ENCODE data around the gene SDHD. TPM values are rescaled to one million over a fixed set of nuclear protein-coding genes. Genes with fewer than 3 reads are reported as not detected.
"Not testable (repeated sequence)": the region's sequence is repeated elsewhere in the genome, so short reads cannot be mapped to it uniquely, and the experiment has no call there.

SDHD gene
- total and polyA plus RNA-seq, 4 donors: 58.4 to 157 (median 80.7) TPM

- Histone ChIP-seq H3K9me3 (ENCODE audit: control insufficient read depth, low read length) (no peaks in the 10 kb centered on the region), H3K27me3 (ENCODE audit: control insufficient read depth in 1 of 2, insufficient read depth in 2 of 2, low read length in 1 of 2) (no peaks in the 10 kb centered on the region), H3K27ac (ENCODE audit: low read depth in 1 of 2, low read length in 2 of 2) (no peak overlapping the region), H3K36me3 (ENCODE audit: control insufficient read depth in 1 of 2, insufficient read depth in 2 of 2, low read length in 1 of 2) (peaks cover 1 to 4% of the 10 kb centered on the region in 2 donors), H3K4me1 (ENCODE audit: control insufficient read depth in 1 of 2, insufficient read depth in 2 of 2, low read length in 2 of 2) (peaks cover 0 to 3% of the 10 kb centered on the region in 2 donors), H3K4me3 (ENCODE audit: low read length in 2 of 2) (peak overlapping the region; percentile 56 to 88)
- intact Hi-C loops (cut with DNase I): no loop called here
- 18% methylated on average over 10 of the region's 10 CpGs for WGBS, 2 donors
- no peak for ATAC-seq (ENCODE audit: low FRiP score)
- no peak for DNase-seq
Measured at GRCh38 chr11:112087212-112087611, 539 bp downstream of the SDHD start.

GRCh38 chr11:112095302-112095701, 8.6 kb downstream of the SDHD start:
- H3K27ac ChIP-seq (ENCODE audit: low read depth in 1 of 2, low read length in 2 of 2); H3K36me3 ChIP-seq (ENCODE audit: control insufficient read depth in 1 of 2, insufficient read depth in 2 of 2, low read length in 1 of 2); DNase-seq; H3K27me3 ChIP-seq (ENCODE audit: control insufficient read depth in 1 of 2, insufficient read depth in 2 of 2, low read length in 1 of 2); intact Hi-C loops (cut with DNase I); ATAC-seq (ENCODE audit: low FRiP score); H3K9me3 ChIP-seq (ENCODE audit: control insufficient read depth, low read length); H3K4me1 ChIP-seq (ENCODE audit: control insufficient read depth in 1 of 2, insufficient read depth in 2 of 2, low read length in 2 of 2); H3K4me3 ChIP-seq (ENCODE audit: low read length in 2 of 2): not testable (repeated sequence)
- WGBS, 2 donors: 96% methylated on average over 2 of the region's 2 CpGs

- Histone ChIP-seq H3K4me1 (ENCODE audit: control insufficient read depth in 1 of 2, insufficient read depth in 2 of 2, low read length in 2 of 2) (no peaks in the 10 kb centered on the region), H3K27ac (ENCODE audit: low read depth in 1 of 2, low read length in 2 of 2) (no peak overlapping the region), H3K9me3 (ENCODE audit: control insufficient read depth, low read length) (no peaks in the 10 kb centered on the region), H3K4me3 (ENCODE audit: low read length in 2 of 2) (no peak overlapping the region), H3K27me3 (ENCODE audit: control insufficient read depth in 1 of 2, insufficient read depth in 2 of 2, low read length in 1 of 2) (no peaks in the 10 kb centered on the region), H3K36me3 (ENCODE audit: control insufficient read depth in 1 of 2, insufficient read depth in 2 of 2, low read length in 1 of 2) (peaks cover 0 to 4% of the 10 kb centered on the region in 2 donors)
- intact Hi-C loops (cut with DNase I): no loop called here
- no peak for ATAC-seq (ENCODE audit: low FRiP score)
- DNase-seq: no peak
Measured at GRCh38 chr11:112096194-112096593, 9.5 kb downstream of the SDHD start.

- Histone ChIP-seq H3K36me3 (ENCODE audit: control insufficient read depth in 1 of 2, insufficient read depth in 2 of 2, low read length in 1 of 2) (peaks cover 0 to 2% of the 10 kb centered on the region in 2 donors), H3K27me3 (ENCODE audit: control insufficient read depth in 1 of 2, insufficient read depth in 2 of 2, low read length in 1 of 2) (no peaks in the 10 kb centered on the region), H3K9me3 (ENCODE audit: control insufficient read depth, low read length) (no peaks in the 10 kb centered on the region), H3K4me3 (ENCODE audit: low read length in 2 of 2) (no peak overlapping the region), H3K27ac (ENCODE audit: low read depth in 1 of 2, low read length in 2 of 2) (no peak overlapping the region), H3K4me1 (ENCODE audit: control insufficient read depth in 1 of 2, insufficient read depth in 2 of 2, low read length in 2 of 2) (no peaks in the 10 kb centered on the region)
- WGBS, 2 donors: 88 to 90% methylated on average over 11 of the region's 11 CpGs
- DNase-seq (no peak), ATAC-seq (ENCODE audit: low FRiP score) (peak; percentile 7)
- intact Hi-C loops (cut with DNase I): no loop called here
Measured at GRCh38 chr11:112097734-112098528, 11.3 kb downstream of the SDHD start.

GRCh38 chr11:112100462-112100861, 13.8 kb downstream of the SDHD start:
- Histone ChIP-seq H3K27me3 (ENCODE audit: control insufficient read depth in 1 of 2, insufficient read depth in 2 of 2, low read length in 1 of 2) (no peaks in the 10 kb centered on the region), H3K4me3 (ENCODE audit: low read length in 2 of 2) (no peak overlapping the region), H3K4me1 (ENCODE audit: control insufficient read depth in 1 of 2, insufficient read depth in 2 of 2, low read length in 2 of 2) (no peaks in the 10 kb centered on the region), H3K36me3 (ENCODE audit: control insufficient read depth in 1 of 2, insufficient read depth in 2 of 2, low read length in 1 of 2) (peaks cover 0 to 2% of the 10 kb centered on the region in 2 donors), H3K27ac (ENCODE audit: low read depth in 1 of 2, low read length in 2 of 2) (no peak overlapping the region), H3K9me3 (ENCODE audit: control insufficient read depth, low read length) (no peaks in the 10 kb centered on the region)
- DNase-seq (no peak), ATAC-seq (ENCODE audit: low FRiP score) (no peak)
- 19 to 23% methylated on average over 2 of the region's 2 CpGs for WGBS, 2 donors
- intact Hi-C loops (cut with DNase I): no loop called here

GRCh38 chr11:112103446-112103845, 16.8 kb downstream of the SDHD start:
- 94% methylated on average over 6 of the region's 6 CpGs for WGBS, 2 donors
- intact Hi-C loops (cut with DNase I): no loop called here
- DNase-seq (no peak), ATAC-seq (ENCODE audit: low FRiP score) (no peak)
- Histone ChIP-seq H3K27me3 (ENCODE audit: control insufficient read depth in 1 of 2, insufficient read depth in 2 of 2, low read length in 1 of 2) (no peaks in the 10 kb centered on the region), H3K4me1 (ENCODE audit: control insufficient read depth in 1 of 2, insufficient read depth in 2 of 2, low read length in 2 of 2) (no peaks in the 10 kb centered on the region), H3K36me3 (ENCODE audit: control insufficient read depth in 1 of 2, insufficient read depth in 2 of 2, low read length in 1 of 2) (peaks cover 0 to 2% of the 10 kb centered on the region in 2 donors), H3K27ac (ENCODE audit: low read depth in 1 of 2, low read length in 2 of 2) (no peak overlapping the region), H3K4me3 (ENCODE audit: low read length in 2 of 2) (no peak overlapping the region), H3K9me3 (ENCODE audit: control insufficient read depth, low read length) (no peaks in the 10 kb centered on the region)

- 97 to 98% methylated on average over 8 of the region's 8 CpGs for WGBS, 2 donors
- intact Hi-C loops (cut with DNase I): no loop called here
- Histone ChIP-seq H3K4me3 (ENCODE audit: low read length in 2 of 2) (no peak overlapping the region), H3K9me3 (ENCODE audit: control insufficient read depth, low read length) (no peaks in the 10 kb centered on the region), H3K27me3 (ENCODE audit: control insufficient read depth in 1 of 2, insufficient read depth in 2 of 2, low read length in 1 of 2) (no peaks in the 10 kb centered on the region), H3K36me3 (ENCODE audit: control insufficient read depth in 1 of 2, insufficient read depth in 2 of 2, low read length in 1 of 2) (peaks cover 0 to 2% of the 10 kb centered on the region in 2 donors), H3K4me1 (ENCODE audit: control insufficient read depth in 1 of 2, insufficient read depth in 2 of 2, low read length in 2 of 2) (no peaks in the 10 kb centered on the region), H3K27ac (ENCODE audit: low read depth in 1 of 2, low read length in 2 of 2) (no peak overlapping the region)
- ATAC-seq (ENCODE audit: low FRiP score) (no peak), DNase-seq (no peak)
Measured at GRCh38 chr11:112106070-112106469, 19.4 kb downstream of the SDHD start.

- peaks cover 0 to 1% of the 10 kb centered on the region in 2 donors for H3K36me3 ChIP-seq (ENCODE audit: control insufficient read depth in 1 of 2, insufficient read depth in 2 of 2, low read length in 1 of 2)
- no peak overlapping the region for H3K4me3 ChIP-seq (ENCODE audit: low read length in 2 of 2)
- WGBS, 2 donors: 59 to 65% methylated on average over 6 of the region's 6 CpGs
- no peak overlapping the region for H3K27ac ChIP-seq (ENCODE audit: low read depth in 1 of 2, low read length in 2 of 2)
- H3K27me3 ChIP-seq (ENCODE audit: control insufficient read depth in 1 of 2, insufficient read depth in 2 of 2, low read length in 1 of 2): no peaks in the 10 kb centered on the region
- ATAC-seq (ENCODE audit: low FRiP score) (peak; percentile 75), DNase-seq (no peak)
- H3K4me1 ChIP-seq (ENCODE audit: control insufficient read depth in 1 of 2, insufficient read depth in 2 of 2, low read length in 2 of 2): no peaks in the 10 kb centered on the region
- H3K9me3 ChIP-seq (ENCODE audit: control insufficient read depth, low read length): no peaks in the 10 kb centered on the region
- intact Hi-C loops (cut with DNase I): loop anchor here (2.0 to 10.0 kb wide), 4 partner anchors 61 to 171 kb away; partner anchors contain the start of gene BCO2 (in 2 of the 2)
Measured at GRCh38 chr11:112113539-112114457, 27.1 kb downstream of the SDHD start.
